ENCODE measurements around the gene RAP1GAP2.

RAP1GAP2 gene

GRCh38 chr17:2844416-2844815 is 48.2 kb downstream of the RAP1GAP2 start:
- Histone ChIP-seq H3K4me2 (ENCODE audit: low read length) (no peak overlapping the region), H3K27me3 (ENCODE audit: control insufficient read depth, insufficient read depth, low read length) (peaks cover 6% of the 10 kb centered on the region), H3K9ac (ENCODE audit: low read depth, low read length) (no peak overlapping the region)

GRCh38 chr17:2847381-2848333 is 51.4 kb downstream of the RAP1GAP2 start:
- no peak overlapping the region for H3K9ac ChIP-seq (ENCODE audit: low read depth, low read length)
- no peak overlapping the region for H3K4me2 ChIP-seq (ENCODE audit: low read length)
- no peaks in the 10 kb centered on the region for H3K36me3 ChIP-seq (ENCODE audit: insufficient read depth, low read length)
- H3K4me1 ChIP-seq (ENCODE audit: control insufficient read depth, insufficient read depth, low read length), result no peaks in the 10 kb centered on the region
- H3K27me3 ChIP-seq (ENCODE audit: control insufficient read depth, insufficient read depth, low read length), result peaks cover 6% of the 10 kb centered on the region
- H3K4me3 ChIP-seq (ENCODE audit: low read length), result no peak overlapping the region
- no peaks in the 10 kb centered on the region for H3K9me3 ChIP-seq (replicated peaks; ENCODE audit: low read length)

More at GRCh38 chr17:2844416-2844815, 48.2 kb downstream of the RAP1GAP2 start:
- no peaks in the 10 kb centered on the region for H3K36me3 ChIP-seq (ENCODE audit: insufficient read depth, low read length)
- H3K4me3 ChIP-seq (ENCODE audit: low read length), result no peak overlapping the region
- no peaks in the 10 kb centered on the region for H3K9me3 ChIP-seq (replicated peaks; ENCODE audit: low read length)
- no peaks in the 10 kb centered on the region for H3K4me1 ChIP-seq (ENCODE audit: control insufficient read depth, insufficient read depth, low read length)

- H3K36me3 ChIP-seq (ENCODE audit: insufficient read depth, low read length), result no peaks in the 10 kb centered on the region
- H3K27me3 ChIP-seq (ENCODE audit: control insufficient read depth, insufficient read depth, low read length), result peaks cover 3% of the 10 kb centered on the region
- peaks cover 8% of the 10 kb centered on the region for H3K4me1 ChIP-seq (ENCODE audit: control insufficient read depth, insufficient read depth, low read length)
- no peak overlapping the region for H3K4me2 ChIP-seq (ENCODE audit: low read length)
- H3K9me3 ChIP-seq (replicated peaks; ENCODE audit: low read length), result no peaks in the 10 kb centered on the region
- no peak overlapping the region for H3K4me3 ChIP-seq (ENCODE audit: low read length)
- no peak overlapping the region for H3K9ac ChIP-seq (ENCODE audit: low read depth, low read length)
Observed at GRCh38 chr17:2849327-2849670, 53.1 kb downstream of the RAP1GAP2 start.

- Histone ChIP-seq H3K9ac (ENCODE audit: low read depth, low read length) (no peak overlapping the region), H3K4me3 (ENCODE audit: low read length) (no peak overlapping the region), H3K9me3 (replicated peaks; ENCODE audit: low read length) (no peaks in the 10 kb centered on the region), H3K27me3 (ENCODE audit: control insufficient read depth, insufficient read depth, low read length) (no peaks in the 10 kb centered on the region), H3K36me3 (ENCODE audit: insufficient read depth, low read length) (no peaks in the 10 kb centered on the region), H3K4me2 (ENCODE audit: low read length) (no peak overlapping the region), H3K4me1 (ENCODE audit: control insufficient read depth, insufficient read depth, low read length) (peaks cover 18% of the 10 kb centered on the region)
Observed at GRCh38 chr17:2850991-2851390, 54.8 kb downstream of the RAP1GAP2 start.

GRCh38 chr17:2851615-2852014 is 55.4 kb downstream of the RAP1GAP2 start:
- Histone ChIP-seq H3K4me1 (ENCODE audit: control insufficient read depth, insufficient read depth, low read length) (peaks cover 18% of the 10 kb centered on the region), H3K36me3 (ENCODE audit: insufficient read depth, low read length) (no peaks in the 10 kb centered on the region), H3K9me3 (replicated peaks; ENCODE audit: low read length) (no peaks in the 10 kb centered on the region), H3K4me2 (ENCODE audit: low read length) (no peak overlapping the region), H3K4me3 (ENCODE audit: low read length) (no peak overlapping the region), H3K9ac (ENCODE audit: low read depth, low read length) (no peak overlapping the region), H3K27me3 (ENCODE audit: control insufficient read depth, insufficient read depth, low read length) (no peaks in the 10 kb centered on the region)

GRCh38 chr17:2852221-2852620 is 56.0 kb downstream of the RAP1GAP2 start:
- Histone ChIP-seq H3K4me3 (ENCODE audit: low read length) (no peak overlapping the region), H3K36me3 (ENCODE audit: insufficient read depth, low read length) (no peaks in the 10 kb centered on the region), H3K4me1 (ENCODE audit: control insufficient read depth, insufficient read depth, low read length) (peaks cover 18% of the 10 kb centered on the region), H3K27me3 (ENCODE audit: control insufficient read depth, insufficient read depth, low read length) (no peaks in the 10 kb centered on the region), H3K9me3 (replicated peaks; ENCODE audit: low read length) (no peaks in the 10 kb centered on the region), H3K4me2 (ENCODE audit: low read length) (no peak overlapping the region), H3K9ac (ENCODE audit: low read depth, low read length) (no peak overlapping the region)

GRCh38 chr17:2852729-2853282 is 56.6 kb downstream of the RAP1GAP2 start:
- H3K4me2 ChIP-seq (ENCODE audit: low read length), result peak overlapping the region; percentile 99
- H3K9me3 ChIP-seq (replicated peaks; ENCODE audit: low read length), result no peaks in the 10 kb centered on the region
- H3K27me3 ChIP-seq (ENCODE audit: control insufficient read depth, insufficient read depth, low read length), result no peaks in the 10 kb centered on the region
- H3K9ac ChIP-seq (ENCODE audit: low read depth, low read length), result peak overlapping the region; percentile 76
- peak overlapping the region; percentile 91 for H3K4me3 ChIP-seq (ENCODE audit: low read length)
- H3K36me3 ChIP-seq (ENCODE audit: insufficient read depth, low read length), result no peaks in the 10 kb centered on the region
- H3K4me1 ChIP-seq (ENCODE audit: control insufficient read depth, insufficient read depth, low read length), result peaks cover 18% of the 10 kb centered on the region

- Histone ChIP-seq H3K9ac (ENCODE audit: low read depth, low read length) (peak overlapping the region; percentile 76), H3K4me3 (ENCODE audit: low read length) (peak overlapping the region; percentile 91), H3K4me2 (ENCODE audit: low read length) (peak overlapping the region; percentile 99), H3K27me3 (ENCODE audit: control insufficient read depth, insufficient read depth, low read length) (no peaks in the 10 kb centered on the region), H3K4me1 (ENCODE audit: control insufficient read depth, insufficient read depth, low read length) (peaks cover 18% of the 10 kb centered on the region), H3K36me3 (ENCODE audit: insufficient read depth, low read length) (no peaks in the 10 kb centered on the region), H3K9me3 (replicated peaks; ENCODE audit: low read length) (no peaks in the 10 kb centered on the region)
Observed at GRCh38 chr17:2853283-2854142, 57.3 kb downstream of the RAP1GAP2 start.

GRCh38 chr17:2854143-2855055 is 58.2 kb downstream of the RAP1GAP2 start:
- no peaks in the 10 kb centered on the region for H3K27me3 ChIP-seq (ENCODE audit: control insufficient read depth, insufficient read depth, low read length)
- peaks cover 18% of the 10 kb centered on the region for H3K4me1 ChIP-seq (ENCODE audit: control insufficient read depth, insufficient read depth, low read length)
- peak overlapping the region; percentile 99 for H3K4me2 ChIP-seq (ENCODE audit: low read length)
- peak overlapping the region; percentile 91 for H3K4me3 ChIP-seq (ENCODE audit: low read length)
- H3K9ac ChIP-seq (ENCODE audit: low read depth, low read length), result peak overlapping the region; percentile 76
- no peaks in the 10 kb centered on the region for H3K9me3 ChIP-seq (replicated peaks; ENCODE audit: low read length)
- no peaks in the 10 kb centered on the region for H3K36me3 ChIP-seq (ENCODE audit: insufficient read depth, low read length)

- peak overlapping the region; percentile 76 for H3K9ac ChIP-seq (ENCODE audit: low read depth, low read length)
- H3K4me2 ChIP-seq (ENCODE audit: low read length), result peak overlapping the region; percentile 99
- H3K4me3 ChIP-seq (ENCODE audit: low read length), result peak overlapping the region; percentile 91
- no peaks in the 10 kb centered on the region for H3K36me3 ChIP-seq (ENCODE audit: insufficient read depth, low read length)
- H3K27me3 ChIP-seq (ENCODE audit: control insufficient read depth, insufficient read depth, low read length), result no peaks in the 10 kb centered on the region
- H3K9me3 ChIP-seq (replicated peaks; ENCODE audit: low read length), result no peaks in the 10 kb centered on the region
- H3K4me1 ChIP-seq (ENCODE audit: control insufficient read depth, insufficient read depth, low read length), result peaks cover 18% of the 10 kb centered on the region
Observed at GRCh38 chr17:2855063-2855600, 58.9 kb downstream of the RAP1GAP2 start.

All from skeletal muscle satellite cell (primary cell).